GM21825 (cell line): ENCODE data around the gene RCVRN.

Source experiments
- ATAC-seq: cut with Tn5 transposase; IDR thresholded peaks from one replicate; pipeline ENCODE4 v1.9.1; 2021; ENCODE audit warnings: mild to moderate bottlenecking, moderate library complexity; ENCODE audit not compliant: unreplicated experiment

RCVRN gene

DNA sequence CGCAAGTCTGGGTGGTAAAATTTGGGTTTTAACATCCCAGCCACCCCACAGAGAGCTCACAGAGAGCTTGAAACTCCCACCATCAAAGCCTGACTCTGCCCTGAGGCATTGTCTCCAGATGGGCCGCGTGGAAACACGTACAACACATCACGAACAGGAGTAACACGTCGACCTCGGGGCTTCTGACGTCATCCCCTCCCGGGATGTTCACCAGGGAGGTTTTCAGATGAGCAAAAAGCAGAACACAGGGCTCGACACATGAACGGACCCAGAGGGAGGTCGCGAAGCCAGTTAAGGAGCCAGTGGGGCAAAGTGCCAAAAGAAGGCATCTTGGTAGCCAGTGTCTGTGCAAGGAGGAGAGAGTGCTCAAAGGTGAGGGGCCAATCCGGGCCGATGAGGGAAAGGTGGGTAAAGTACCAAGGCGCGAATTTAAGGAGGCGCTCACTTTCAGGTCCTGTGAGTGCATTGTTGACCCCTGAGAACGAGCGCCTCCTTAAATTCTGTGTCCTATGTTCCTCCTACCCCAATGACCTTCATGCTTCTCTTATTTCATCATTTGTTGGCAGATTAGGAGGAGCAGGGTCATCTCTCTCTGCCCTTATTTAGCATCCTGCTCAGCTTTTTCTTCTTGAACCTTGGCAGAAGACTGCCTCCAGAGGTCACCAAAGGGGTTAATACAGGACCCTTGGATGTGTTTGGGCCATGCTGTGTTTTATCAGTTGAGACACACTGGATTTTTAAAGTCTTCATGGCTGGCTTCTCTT lies 5.6 kb downstream of the RCVRN start:
- no peak for ATAC-seq

GRCh38 chr17:9898812-9899211 lies 6.3 kb downstream of the RCVRN start:
- ATAC-seq = no peak

DNA sequence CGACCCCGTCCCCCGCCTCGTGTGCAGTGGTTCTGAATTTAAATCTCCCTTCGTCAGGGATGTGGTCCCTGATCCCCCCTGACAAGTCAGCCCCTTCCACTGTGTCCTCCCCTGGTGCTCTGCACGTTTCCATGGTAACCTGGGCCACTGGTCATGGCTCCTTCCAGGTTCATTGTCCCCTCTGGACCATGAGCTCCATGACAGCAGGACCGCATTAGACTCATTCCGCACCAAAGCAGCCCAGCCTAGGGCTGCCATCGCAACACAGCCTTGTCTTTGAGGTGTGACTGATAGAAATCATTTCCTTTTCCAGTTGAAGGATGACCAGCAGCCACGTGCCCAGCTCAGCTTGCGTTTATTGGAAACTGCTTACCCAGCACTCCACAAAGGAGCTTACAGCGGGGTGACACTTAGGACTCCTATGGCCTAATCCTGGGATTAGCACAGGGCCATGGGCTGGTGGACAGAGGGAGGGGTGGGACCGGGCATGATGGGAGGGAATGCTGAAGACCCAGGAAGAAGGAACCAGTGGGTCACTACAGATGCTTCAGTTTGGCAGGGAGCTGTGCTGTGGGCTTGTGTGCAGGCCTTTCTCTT lies 7.6 kb downstream of the RCVRN start:
- ATAC-seq = no peak

DNA sequence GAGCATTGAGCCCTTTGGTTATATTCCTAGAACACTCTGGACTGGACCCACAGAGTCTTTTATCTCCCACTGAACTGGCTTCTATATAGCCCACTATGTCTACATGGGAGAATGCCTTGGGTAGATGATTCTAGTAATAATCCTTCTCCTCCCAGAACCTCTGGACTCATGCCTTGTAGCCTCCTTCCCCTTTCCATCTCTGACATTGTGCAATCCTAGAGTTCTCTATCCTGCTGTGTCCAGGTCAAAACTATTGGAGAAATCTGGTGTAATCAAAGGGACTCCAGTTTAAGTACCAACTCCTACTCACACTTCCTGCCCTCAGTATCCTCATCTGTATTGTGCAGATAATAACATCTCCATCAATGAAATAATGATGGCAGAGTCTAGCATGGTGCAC lies 9.1 kb downstream of the RCVRN start:
- ATAC-seq = no peak

DNA sequence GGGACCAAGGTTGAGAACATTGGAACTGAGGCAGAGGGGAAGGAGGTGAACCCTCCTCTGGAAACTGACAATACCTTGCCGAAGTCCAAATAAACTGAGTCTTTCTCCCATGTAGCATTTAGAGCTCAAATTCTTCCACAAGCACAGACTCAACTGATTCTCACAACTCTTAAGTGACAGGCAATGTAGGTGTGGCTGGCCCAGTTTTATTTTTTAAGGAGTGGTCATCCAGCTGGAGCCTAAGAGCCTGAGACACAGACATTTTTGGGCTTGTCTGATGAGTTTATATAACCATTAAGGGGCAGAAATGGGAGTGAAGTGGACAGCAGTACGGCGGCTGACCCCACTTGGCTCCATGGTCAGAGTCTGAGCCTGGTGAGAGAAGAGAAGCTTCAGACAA lies 10.8 kb downstream of the RCVRN start:
- no peak for ATAC-seq

GRCh38 chr17:9893411-9894012 lies 11.6 kb downstream of the RCVRN start:
- ATAC-seq = no peak

- ATAC-seq = no peak
Measured at GRCh38 chr17:9890124-9890523, 14.9 kb downstream of the RCVRN start.

DNA sequence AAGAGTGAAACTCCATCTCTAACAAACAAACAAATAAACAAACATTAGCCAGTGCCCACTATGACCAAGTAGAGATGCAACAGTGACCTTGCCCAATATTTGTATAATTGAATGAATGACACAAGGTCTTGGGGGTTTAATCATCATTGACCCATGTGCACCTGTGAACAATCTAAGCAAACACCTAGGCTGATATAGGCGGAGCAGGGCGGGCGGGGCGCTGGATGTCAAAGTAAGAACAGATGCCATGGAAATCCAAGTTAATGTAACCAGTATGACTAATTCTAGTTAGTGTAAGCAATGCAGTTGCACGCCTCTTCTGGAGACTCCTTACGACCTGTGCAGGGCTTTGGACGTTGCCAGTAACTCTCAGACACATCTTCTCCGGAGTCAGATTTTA lies 17.6 kb downstream of the RCVRN start:
- no peak for ATAC-seq

GRCh38 chr17:9886141-9886930 lies 18.7 kb downstream of the RCVRN start:
- no peak for ATAC-seq

- no peak for ATAC-seq
Measured at GRCh38 chr17:9883451-9883850, 21.6 kb downstream of the RCVRN start.

DNA sequence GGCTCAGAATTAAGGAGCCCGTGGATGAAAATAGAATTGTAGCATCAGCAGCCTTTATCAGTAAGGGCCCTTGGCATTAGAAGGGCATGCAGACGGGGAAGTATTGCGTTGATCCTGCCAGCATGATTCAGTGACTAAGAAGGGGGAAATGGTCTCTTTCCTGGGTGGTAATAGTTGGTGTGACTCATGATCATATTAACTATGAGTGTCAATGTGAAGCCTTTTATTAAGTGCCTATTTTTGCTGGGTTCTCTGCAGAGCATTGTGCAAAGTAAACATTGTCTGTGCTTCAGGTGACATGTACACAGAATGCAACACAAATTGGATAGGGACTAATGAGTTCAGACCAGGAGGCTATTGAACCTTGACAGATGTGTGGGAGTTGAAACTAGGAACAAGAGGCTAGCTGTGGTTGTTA lies 24.5 kb downstream of the RCVRN start:
- no peak for ATAC-seq

- no peak for ATAC-seq
Measured at GRCh38 chr17:9878786-9879525, 26.1 kb downstream of the RCVRN start.

GRCh38 chr17:9878356-9878755 lies 26.7 kb downstream of the RCVRN start:
- no peak for ATAC-seq

- ATAC-seq = no peak
Measured at GRCh38 chr17:9875441-9875840, 29.6 kb downstream of the RCVRN start.

DNA sequence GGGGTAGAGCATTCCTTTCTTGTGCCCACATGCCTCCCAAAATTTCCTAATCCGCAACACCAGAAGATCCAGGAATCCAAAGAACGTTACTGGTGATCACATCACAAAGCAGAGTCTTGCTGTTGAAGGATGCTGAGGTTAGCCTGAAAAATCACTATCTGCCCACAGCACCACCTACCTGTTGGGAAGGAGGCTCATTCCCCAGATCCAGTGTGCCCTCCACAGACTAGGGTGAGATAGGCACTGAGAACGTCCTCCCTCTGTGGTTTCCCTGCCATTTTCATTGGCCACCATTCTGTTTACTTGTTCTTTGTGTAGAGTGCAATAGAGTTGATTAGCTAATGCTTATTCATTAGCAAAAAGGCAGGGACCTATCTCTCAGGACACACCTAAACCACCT lies 30.3 kb downstream of the RCVRN start:
- no peak for ATAC-seq

DNA sequence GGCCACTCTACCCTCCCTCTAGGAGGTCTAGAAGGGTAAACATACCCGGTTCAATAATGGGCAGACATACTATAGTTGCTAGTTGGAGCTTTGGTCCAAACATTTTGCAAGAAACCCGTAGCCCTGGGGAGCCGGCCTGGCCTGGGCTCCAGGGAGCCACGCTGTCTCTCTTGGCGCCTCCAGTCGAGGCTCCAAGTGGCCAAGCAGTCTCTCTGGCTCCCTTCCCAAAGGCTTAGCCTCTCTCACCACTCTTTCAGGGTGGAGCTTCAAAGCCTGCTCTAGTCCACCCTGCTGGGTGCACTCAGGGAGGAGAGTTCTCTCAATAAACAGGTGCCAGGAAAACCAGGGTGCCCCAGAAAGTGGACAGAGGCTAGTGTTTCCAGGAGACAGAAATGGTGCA lies 32.2 kb downstream of the RCVRN start:
- ATAC-seq = no peak

GRCh38 chr17:9868552-9868951 lies 36.5 kb downstream of the RCVRN start:
- ATAC-seq = no peak

DNA sequence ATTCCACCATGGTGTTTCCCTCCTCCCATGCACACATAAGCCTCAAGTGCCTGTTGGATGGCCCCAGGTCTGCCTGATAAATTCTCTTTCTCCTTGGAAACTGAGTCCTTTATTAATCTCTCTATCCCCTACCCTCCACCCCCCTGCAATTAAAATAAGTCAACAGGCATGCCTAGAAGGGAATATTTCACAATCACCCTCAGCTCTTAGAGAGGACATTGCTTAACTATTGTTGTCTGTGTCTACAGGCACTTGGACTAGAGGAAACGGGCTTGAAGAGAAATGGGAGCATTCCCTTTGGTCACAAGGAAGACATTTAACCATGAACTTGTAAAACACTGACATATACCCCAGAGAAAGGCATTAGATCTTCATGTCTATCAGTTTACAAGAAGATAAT lies 39.5 kb downstream of the RCVRN start:
- no peak for ATAC-seq

GRCh38 chr17:9862949-9863348 lies 42.1 kb downstream of the RCVRN start:
- no peak for ATAC-seq

DNA sequence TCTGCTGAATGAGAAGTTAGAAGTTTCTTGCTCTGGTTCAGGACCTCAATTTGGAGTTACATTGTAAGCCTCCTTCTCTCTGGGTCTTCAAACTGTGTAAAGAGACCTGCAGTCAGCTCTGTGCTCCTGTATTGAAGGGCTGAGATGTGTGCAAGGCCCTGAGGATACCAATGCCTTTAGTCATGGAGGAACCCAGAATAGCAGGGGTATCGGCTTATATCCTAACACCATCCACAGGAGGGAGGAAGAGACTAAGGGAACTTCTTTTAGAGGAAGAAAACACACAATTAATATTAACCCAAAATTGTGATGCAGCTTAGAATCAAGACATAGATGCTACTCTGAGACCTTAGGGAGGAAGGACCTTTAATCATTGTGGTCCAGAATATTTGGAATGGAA lies 42.9 kb downstream of the RCVRN start:
- no peak for ATAC-seq

- no peak for ATAC-seq
Measured at GRCh38 chr17:9860851-9861250, 44.2 kb downstream of the RCVRN start.
